DOHH2 (cell line): ENCODE measurements around the gene USP2.

Experiments
- EZH2phosphoT487 ChIP-seq: fragments of 200-600 bp; sonication (generic); IDR thresholded peaks from 2 replicates; pipeline ENCODE4 v1.6.1; 2017; ENCODE audit warnings: borderline replicate concordance, mild to moderate bottlenecking, antibody characterized with exemption, low read length, moderate library complexity, mixed read lengths
- TF ChIP-seq, protein P1 (sequence below): fragments of 200-600 bp; sonication (generic); IDR thresholded peaks from one replicate; pipeline ENCODE4 v1.5.1; 2014; ENCODE audit warnings: antibody characterized with exemption, mild to moderate bottlenecking, low read depth, low read length; ENCODE audit not compliant: poor library complexity, severe bottlenecking

DNA sequence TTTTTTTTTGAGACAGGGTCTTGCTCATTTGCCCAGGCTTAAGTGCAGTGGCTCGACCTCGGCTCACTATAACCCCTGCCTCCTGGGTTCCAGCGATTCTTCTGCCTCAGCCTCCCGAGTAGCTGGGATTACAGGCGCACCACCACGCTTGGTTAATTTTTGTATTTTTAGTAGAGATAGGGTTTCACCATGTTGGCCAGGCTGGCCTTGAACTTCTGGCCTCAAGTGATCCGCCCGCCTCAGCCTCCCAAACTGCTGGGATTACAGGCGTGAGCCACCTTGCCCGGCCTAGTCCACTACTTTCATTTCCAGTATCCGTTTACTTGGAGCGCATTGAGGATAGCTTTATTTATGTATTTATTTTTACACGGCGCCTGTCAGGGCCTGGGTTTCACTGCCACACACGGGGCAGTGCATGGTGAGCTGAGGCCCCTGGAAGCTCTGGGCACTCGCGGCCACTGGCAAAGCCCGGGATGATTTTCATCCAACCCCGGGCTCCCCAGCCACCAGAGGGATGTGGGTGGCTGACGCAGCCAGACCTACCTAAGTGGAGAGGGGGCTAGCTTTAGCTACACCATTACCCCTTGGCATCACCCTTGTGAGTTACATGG lies 58.5 kb downstream of the USP2 start:
- TF ChIP-seq, protein P1, sequence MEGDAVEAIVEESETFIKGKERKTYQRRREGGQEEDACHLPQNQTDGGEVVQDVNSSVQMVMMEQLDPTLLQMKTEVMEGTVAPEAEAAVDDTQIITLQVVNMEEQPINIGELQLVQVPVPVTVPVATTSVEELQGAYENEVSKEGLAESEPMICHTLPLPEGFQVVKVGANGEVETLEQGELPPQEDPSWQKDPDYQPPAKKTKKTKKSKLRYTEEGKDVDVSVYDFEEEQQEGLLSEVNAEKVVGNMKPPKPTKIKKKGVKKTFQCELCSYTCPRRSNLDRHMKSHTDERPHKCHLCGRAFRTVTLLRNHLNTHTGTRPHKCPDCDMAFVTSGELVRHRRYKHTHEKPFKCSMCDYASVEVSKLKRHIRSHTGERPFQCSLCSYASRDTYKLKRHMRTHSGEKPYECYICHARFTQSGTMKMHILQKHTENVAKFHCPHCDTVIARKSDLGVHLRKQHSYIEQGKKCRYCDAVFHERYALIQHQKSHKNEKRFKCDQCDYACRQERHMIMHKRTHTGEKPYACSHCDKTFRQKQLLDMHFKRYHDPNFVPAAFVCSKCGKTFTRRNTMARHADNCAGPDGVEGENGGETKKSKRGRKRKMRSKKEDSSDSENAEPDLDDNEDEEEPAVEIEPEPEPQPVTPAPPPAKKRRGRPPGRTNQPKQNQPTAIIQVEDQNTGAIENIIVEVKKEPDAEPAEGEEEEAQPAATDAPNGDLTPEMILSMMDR = no peak
- no peak for TF ChIP-seq EZH2phosphoT487
